Natural killer cell (primary cell): ENCODE measurements around the gene SMPD3. TPM values are rescaled to one million over a fixed set of nuclear protein-coding genes. Genes with fewer than 3 reads are reported as not detected.

Source experiments
- ATAC-seq, 3 donors: fragments of 150-1000 bp in 2 of 3; fragments of 200-7000 bp in 1 of 3; cut with Tn5 transposase; 1 replicate in 1 of 3; 2 replicates in 2 of 3; pipeline ENCODE4 v1.10.0; 2021; ENCODE audit warnings: mild to moderate bottlenecking in 2 of 3, moderate library complexity in 2 of 3
- DNase-seq, 2 donors: peaks; one replicate each; pipeline versions ENCODE4 v3.0.0 to v3.0.0-alpha.2; 2013 to 2021; ENCODE audit warnings: mixed read lengths in 1 of 2
- H3K27ac ChIP-seq: one replicate; pipeline ENCODE4 v1.5.1; 2013; ENCODE audit warnings: mild to moderate bottlenecking, low read length
- H3K27me3 ChIP-seq: one replicate; pipeline ENCODE4 v1.6.1; 2013; ENCODE audit warnings: low read length; ENCODE audit not compliant: control insufficient read depth, insufficient read depth
- H3K36me3 ChIP-seq: one replicate; pipeline ENCODE4 v1.6.1; 2013; ENCODE audit warnings: low read length; ENCODE audit not compliant: control insufficient read depth, insufficient read depth
- H3K4me1 ChIP-seq: one replicate; pipeline ENCODE4 v1.6.1; 2013; ENCODE audit warnings: low read length; ENCODE audit not compliant: control insufficient read depth, insufficient read depth
- H3K4me3 ChIP-seq: one replicate; pipeline ENCODE4 v1.5.1; 2013; ENCODE audit warnings: low read length
- H3K9me3 ChIP-seq: one replicate; pipeline ENCODE4 v1.6.1; 2013; ENCODE audit warnings: low read length; ENCODE audit not compliant: control insufficient read depth, insufficient read depth
- H3K27ac Mint-ChIP-seq, 2 donors: one replicate each; pipeline ENCODE4 v1.8.0; 2022; ENCODE audit warnings: mild to moderate bottlenecking in 2 of 2, mixed read lengths in 2 of 2, moderate library complexity in 1 of 2
- H3K27me3 Mint-ChIP-seq, 2 donors: one replicate each; pipeline ENCODE4 v1.8.0; 2022; ENCODE audit warnings: low read depth in 2 of 2, mixed read lengths in 2 of 2
- H3K36me3 Mint-ChIP-seq: one replicate; pipeline ENCODE4 v1.8.0; 2022; ENCODE audit warnings: mixed read lengths
- H3K4me1 Mint-ChIP-seq, 2 donors: one replicate each; pipeline ENCODE4 v1.8.0; 2022; ENCODE audit warnings: mixed read lengths in 2 of 2
- H3K4me3 Mint-ChIP-seq: one replicate; pipeline ENCODE4 v1.8.0; 2022; ENCODE audit warnings: mild to moderate bottlenecking, moderate library complexity, mixed read lengths
- H3K9me3 Mint-ChIP-seq, 2 donors: one replicate each; pipeline ENCODE4 v1.8.0; 2022; ENCODE audit warnings: mixed read lengths in 2 of 2
- CTCF ChIP-seq: fragments of 200-600 bp; IDR thresholded peaks from one replicate; pipeline ENCODE4 v1.8.0; 2022; ENCODE audit warnings: antibody characterized with exemption
- WGBS: methylation state at CpG from one replicate; pipeline ENCODE4 v1.1.7; 2013; ENCODE audit warnings: missing lambda C conversion rate; ENCODE audit not compliant: insufficient coverage; 5-methylcytosine and 5-hydroxymethylcytosine counted together
- intact Hi-C: fragments of 100-400 bp; cut with micrococcal nuclease; formaldehyde crosslinking; loops from one replicate; pipeline ENCODE4 v1.14.2; 2022
- total RNA-seq, 4 donors: library from RNA; stranded (reverse); fragments of 120-200 nt in 1 of 4; gene quantifications; one replicate each; pipeline versions ENCODE4 v1.2.3 to v1.2.4, GENCODE V29; 2013 to 2022

SMPD3 gene
- total RNA-seq, 3 donors from 2014 or later (not counting 1 experiment from before 2014, with no cell fraction given), result 2.4 to 13.3 (median 3.2) TPM

GRCh38 chr16:68422396-68422960 lies 25.8 kb downstream of the SMPD3 start:
- Mint-ChIP-seq H3K27me3 (no peaks in the 10 kb centered on the region), H3K27ac (no peak overlapping the region), H3K4me3 (no peak overlapping the region), H3K36me3 (no peaks in the 10 kb centered on the region), H3K9me3 (no peaks in the 10 kb centered on the region), H3K4me1 (peaks cover 16% of the 10 kb centered on the region in 2 donors)
- intact Hi-C loops, result no loop called here
- Histone ChIP-seq H3K4me3 (no peak overlapping the region), H3K27me3 (no peaks in the 10 kb centered on the region), H3K4me1 (peaks cover 16% of the 10 kb centered on the region), H3K27ac (no peak overlapping the region), H3K36me3 (no peaks in the 10 kb centered on the region), H3K9me3 (no peaks in the 10 kb centered on the region)
- no peak for TF ChIP-seq CTCF
- DNase-seq, result no peak
- ATAC-seq, result no peak
- 77% methylated on average over 4 of the region's 4 CpGs for WGBS

- ATAC-seq, result no peak
- TF ChIP-seq CTCF, result no peak
- no peak for DNase-seq
- Mint-ChIP-seq H3K36me3 (no peaks in the 10 kb centered on the region), H3K9me3 (no peaks in the 10 kb centered on the region), H3K4me1 (peaks cover 28% of the 10 kb centered on the region in 2 donors), H3K27me3 (no peaks in the 10 kb centered on the region), H3K27ac (no peak overlapping the region), H3K4me3 (no peak overlapping the region)
- WGBS, result 90% methylated on average over 5 of the region's 5 CpGs
- Histone ChIP-seq H3K4me3 (no peak overlapping the region), H3K4me1 (peaks cover 30% of the 10 kb centered on the region), H3K36me3 (no peaks in the 10 kb centered on the region), H3K27ac (no peak overlapping the region), H3K27me3 (no peaks in the 10 kb centered on the region), H3K9me3 (no peaks in the 10 kb centered on the region)
- intact Hi-C loops, result no loop called here
These were observed 27.2 kb downstream of the SMPD3 start for GRCh38 chr16:68421076-68421475.

GRCh38 chr16:68420366-68420942 lies 27.9 kb downstream of the SMPD3 start:
- intact Hi-C loops, result no loop called here
- Mint-ChIP-seq H3K9me3 (no peaks in the 10 kb centered on the region), H3K36me3 (no peaks in the 10 kb centered on the region), H3K27me3 (no peaks in the 10 kb centered on the region), H3K27ac (no peak overlapping the region), H3K4me1 (peaks cover 28% of the 10 kb centered on the region in 2 donors), H3K4me3 (no peak overlapping the region)
- peaks cover 33% of the 10 kb centered on the region for H3K4me1 ChIP-seq
- H3K9me3 ChIP-seq, result no peaks in the 10 kb centered on the region
- H3K36me3 ChIP-seq, result no peaks in the 10 kb centered on the region
- DNase-seq, result no peak
- H3K4me3 ChIP-seq, result no peak overlapping the region
- ATAC-seq, result no peak
- H3K27ac ChIP-seq, result no peak overlapping the region
- WGBS, result 95% methylated on average over 4 of the region's 4 CpGs
- H3K27me3 ChIP-seq, result no peaks in the 10 kb centered on the region
- TF ChIP-seq CTCF, result no peak
